Activated T-cell treated with anti-CD3 and anti-CD28 coated beads, Interleukin-2, amount 50 U/mL, for 4 hours (primary cell): Measurements from ENCODE around the gene GNAT3. TPM values are rescaled to one million over a fixed set of nuclear protein-coding genes. Genes with fewer than 3 reads are reported as not detected.

ENCODE experiments used
- ATAC-seq, 2 donors: fragments of 200-7000 bp; cut with Tn5 transposase; one replicate each; pipeline ENCODE4 v1.10.0; 2021
- DNase-seq: peaks from one replicate; pipeline ENCODE4 v3.0.0-alpha.2; 2020
- H3K27me3 Mint-ChIP-seq: one replicate; pipeline ENCODE4 v1.8.0; 2021; ENCODE audit warnings: low read depth, mixed read lengths
- H3K36me3 Mint-ChIP-seq: one replicate; pipeline ENCODE4 v1.8.0; 2022; ENCODE audit warnings: mixed read lengths; ENCODE audit not compliant: insufficient read depth
- H3K4me1 Mint-ChIP-seq: one replicate; pipeline ENCODE4 v1.8.0; 2021; ENCODE audit warnings: low read depth, mixed read lengths
- H3K4me3 Mint-ChIP-seq: one replicate; pipeline ENCODE4 v1.8.0; 2021; ENCODE audit warnings: mild to moderate bottlenecking, moderate library complexity, mixed read lengths
- H3K9me3 Mint-ChIP-seq: one replicate; pipeline ENCODE4 v1.8.0; 2021; ENCODE audit warnings: mixed read lengths
- total RNA-seq, 3 donors: library from RNA; stranded (reverse); gene quantifications; one replicate each; pipeline ENCODE4 v1.2.1, GENCODE V29; 2021

The GNAT3 gene
- not detected for total RNA-seq

DNA sequence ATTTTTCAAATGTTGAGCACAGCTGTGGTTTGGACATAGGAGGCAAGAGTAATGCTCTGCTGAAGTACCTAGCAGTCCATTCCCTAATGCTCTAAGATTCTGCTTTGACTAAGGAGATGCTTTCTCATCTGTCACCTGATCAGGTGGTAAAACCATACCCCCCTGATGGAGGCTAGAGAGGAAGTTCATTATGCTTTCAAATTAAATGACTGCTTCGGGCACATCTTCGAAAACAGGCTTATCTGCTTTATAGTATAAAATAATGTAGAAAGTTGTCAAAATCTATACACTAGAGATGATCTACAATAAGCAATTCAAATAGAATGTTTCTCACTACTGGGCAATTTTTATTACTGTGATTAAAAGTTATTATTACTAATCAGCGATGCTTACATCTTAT is at the start of gene GNAT3:
Gene GNAT3 (minus strand): TSS at position 101 of the 400 bp plus-strand sequence. CDS start 138 bp downstream, outside the sequence.
- ATAC-seq (no peak), DNase-seq (no peak)
- no peaks in the 10 kb centered on the region for H3K4me1 Mint-ChIP-seq
- no peak within 1 kb of the TSS for H3K4me3 Mint-ChIP-seq
- H3K9me3 Mint-ChIP-seq, result no peaks in the 10 kb centered on the region
- no peaks in the 10 kb centered on the region for H3K36me3 Mint-ChIP-seq
- H3K27me3 Mint-ChIP-seq, result no peaks in the 10 kb centered on the region

DNA sequence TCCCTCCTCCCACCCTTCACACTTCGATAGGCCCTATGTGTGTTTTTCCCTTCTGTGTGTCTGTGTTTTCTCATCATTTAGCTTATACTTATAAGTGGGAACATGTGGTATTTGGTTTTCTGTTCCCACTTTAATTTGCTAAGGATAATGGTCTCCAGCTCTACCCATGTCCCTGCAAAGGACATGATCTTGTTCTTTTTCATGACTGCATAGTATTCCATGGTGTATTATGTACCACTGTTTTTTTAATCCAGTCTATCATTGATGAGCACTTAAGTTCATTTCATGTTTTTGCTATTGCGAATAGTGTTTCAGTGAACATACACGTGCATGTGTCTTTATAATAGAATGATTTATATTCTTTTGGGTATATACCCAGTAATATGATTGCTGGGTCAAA is 46.3 kb upstream of the GNAT3 start:
- H3K27me3 Mint-ChIP-seq, result no peaks in the 10 kb centered on the region
- ATAC-seq, result no peak
- DNase-seq, result no peak
- no peaks in the 10 kb centered on the region for H3K36me3 Mint-ChIP-seq
- peaks cover 53% of the 10 kb centered on the region for H3K9me3 Mint-ChIP-seq
- no peaks in the 10 kb centered on the region for H3K4me1 Mint-ChIP-seq
- no peak overlapping the region for H3K4me3 Mint-ChIP-seq

DNA sequence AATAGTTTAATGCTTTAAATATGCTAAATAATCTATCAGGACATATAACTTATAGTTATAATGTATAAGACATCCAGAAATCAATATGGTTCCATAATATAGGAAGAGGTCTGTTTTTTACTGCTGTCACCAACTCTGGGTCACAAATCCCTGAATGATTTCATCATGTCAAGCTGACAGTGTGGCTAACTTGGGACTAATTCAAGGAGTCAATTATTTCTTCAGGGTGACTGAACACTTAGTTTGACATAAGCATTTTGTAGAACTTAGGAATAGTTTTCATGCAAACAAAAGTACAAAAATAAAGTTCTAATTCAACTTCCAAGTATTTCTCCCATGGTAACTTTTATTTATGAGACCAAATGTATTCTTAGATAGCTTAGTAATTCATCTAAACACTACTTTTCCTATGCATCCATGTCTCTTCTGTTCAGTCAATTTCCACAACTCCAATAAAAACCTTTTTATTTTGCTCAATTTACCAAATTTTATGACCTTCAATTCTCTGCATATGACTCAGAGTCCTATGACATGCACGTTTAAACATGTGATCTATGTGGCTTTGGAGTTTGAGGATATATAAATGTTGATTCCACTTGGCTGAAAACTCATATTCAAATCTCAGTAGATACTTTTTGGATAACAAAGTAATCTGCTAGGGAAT is 40.3 kb upstream of the GNAT3 start:
- ATAC-seq, result no peak
- Mint-ChIP-seq H3K9me3 (peaks cover 26% of the 10 kb centered on the region), H3K27me3 (no peaks in the 10 kb centered on the region), H3K4me3 (no peak overlapping the region), H3K36me3 (no peaks in the 10 kb centered on the region), H3K4me1 (no peaks in the 10 kb centered on the region)
- DNase-seq, result no peak

DNA sequence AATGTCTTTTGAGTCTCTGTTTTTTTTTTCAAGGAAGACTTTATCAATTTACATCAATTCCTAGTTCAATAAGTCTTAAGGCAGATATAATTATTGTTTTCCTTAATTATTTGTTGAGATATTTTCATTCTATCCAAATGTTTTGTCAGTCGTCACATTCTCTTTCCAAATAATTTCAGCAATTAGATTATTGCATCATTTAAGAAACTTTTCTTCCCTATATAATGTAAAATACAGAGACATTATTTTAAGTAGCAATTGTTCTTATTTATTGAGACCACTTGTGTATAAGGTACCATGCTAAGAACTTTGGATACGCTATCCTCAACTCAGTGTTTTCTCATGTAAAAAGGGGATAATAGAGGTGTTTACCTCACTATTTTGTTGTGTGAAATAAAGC is 38.1 kb upstream of the GNAT3 start:
- no peak for DNase-seq

DNA sequence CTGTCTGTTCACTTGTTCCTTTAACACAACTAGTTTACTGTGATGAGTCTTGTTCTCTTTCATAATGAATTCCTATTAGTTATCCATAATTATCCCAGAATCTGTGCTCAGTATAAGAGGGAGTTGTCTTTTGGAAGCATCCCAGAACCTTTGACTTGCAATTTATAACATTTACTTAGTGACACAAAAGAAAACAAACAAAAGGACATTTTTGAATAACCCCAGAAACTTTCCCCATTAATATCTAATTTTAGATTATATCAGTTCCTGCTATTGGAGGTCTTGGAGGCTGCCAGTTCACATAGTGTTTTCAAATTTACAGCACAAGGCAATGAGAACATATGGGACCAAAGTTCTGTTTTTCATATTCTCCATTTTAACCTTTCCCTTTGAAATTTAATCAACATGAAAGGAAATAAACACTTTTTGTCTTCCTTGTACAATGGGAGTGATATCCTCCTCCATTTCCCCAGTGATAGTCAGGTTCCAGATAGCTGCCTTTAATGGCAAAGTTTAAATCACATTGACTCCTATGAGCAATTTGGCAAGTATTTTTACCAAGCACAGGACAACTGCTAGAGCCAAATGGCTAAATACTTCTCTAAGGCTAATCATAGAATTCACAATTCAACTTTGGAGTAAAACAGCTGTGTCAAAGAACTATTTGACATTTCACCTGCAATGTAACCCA is 37.1 kb upstream of the GNAT3 start:
- no peak for ATAC-seq
- Mint-ChIP-seq H3K9me3 (peaks cover 18% of the 10 kb centered on the region), H3K27me3 (no peaks in the 10 kb centered on the region), H3K4me1 (no peaks in the 10 kb centered on the region), H3K36me3 (no peaks in the 10 kb centered on the region), H3K4me3 (no peak overlapping the region)
- no peak for DNase-seq

More for the DNA sequence above, 38.1 kb upstream of the GNAT3 start:
- Mint-ChIP-seq H3K9me3 (peaks cover 23% of the 10 kb centered on the region), H3K4me3 (no peak overlapping the region), H3K4me1 (no peaks in the 10 kb centered on the region), H3K36me3 (no peaks in the 10 kb centered on the region), H3K27me3 (no peaks in the 10 kb centered on the region)
- ATAC-seq, result no peak

DNA sequence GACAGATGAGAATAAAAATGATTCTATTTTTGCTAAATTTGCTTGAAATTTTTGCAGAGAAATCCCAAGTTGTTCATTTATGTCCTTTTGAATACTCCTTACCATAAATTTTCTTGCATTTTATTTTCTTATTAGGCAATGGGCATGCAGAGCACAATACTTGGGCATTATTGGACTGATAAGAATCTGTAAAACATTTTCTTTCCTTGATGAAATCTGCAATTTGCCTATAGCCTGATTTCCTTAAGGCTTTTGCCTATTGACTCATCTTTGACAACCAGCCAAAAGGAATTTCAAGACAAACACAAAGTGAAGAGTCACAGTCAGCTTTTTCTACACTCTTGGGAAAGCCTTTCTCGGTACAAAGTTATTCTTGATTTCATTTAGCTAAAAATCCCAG is 30.5 kb upstream of the GNAT3 start:
- Mint-ChIP-seq H3K36me3 (no peaks in the 10 kb centered on the region), H3K4me3 (no peak overlapping the region), H3K27me3 (no peaks in the 10 kb centered on the region), H3K9me3 (peaks cover 10% of the 10 kb centered on the region), H3K4me1 (no peaks in the 10 kb centered on the region)
- DNase-seq, result no peak
- ATAC-seq, result no peak

DNA sequence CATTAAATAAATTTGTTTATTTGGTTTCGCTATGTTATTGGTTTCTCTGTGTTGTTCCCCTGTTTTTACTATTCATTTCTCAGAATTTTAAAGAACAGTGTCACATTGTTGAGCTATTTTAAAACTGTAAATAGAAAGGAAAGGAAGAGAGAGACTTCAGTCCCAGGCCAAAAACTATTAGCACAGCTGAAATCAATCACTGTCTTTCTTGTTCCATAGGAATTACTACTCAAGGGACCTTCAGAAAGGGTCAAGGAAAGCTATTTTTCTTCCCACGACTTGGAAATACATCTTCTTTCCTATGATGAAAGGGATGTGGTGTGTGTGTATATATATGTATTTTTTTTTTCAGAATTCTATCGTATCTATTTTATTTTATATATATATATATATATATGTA is 29.0 kb upstream of the GNAT3 start:
- ATAC-seq (no peak), DNase-seq (no peak)
- no peaks in the 10 kb centered on the region for H3K4me1 Mint-ChIP-seq
- no peaks in the 10 kb centered on the region for H3K36me3 Mint-ChIP-seq
- no peak overlapping the region for H3K4me3 Mint-ChIP-seq
- no peaks in the 10 kb centered on the region for H3K27me3 Mint-ChIP-seq
- H3K9me3 Mint-ChIP-seq, result peaks cover 10% of the 10 kb centered on the region

DNA sequence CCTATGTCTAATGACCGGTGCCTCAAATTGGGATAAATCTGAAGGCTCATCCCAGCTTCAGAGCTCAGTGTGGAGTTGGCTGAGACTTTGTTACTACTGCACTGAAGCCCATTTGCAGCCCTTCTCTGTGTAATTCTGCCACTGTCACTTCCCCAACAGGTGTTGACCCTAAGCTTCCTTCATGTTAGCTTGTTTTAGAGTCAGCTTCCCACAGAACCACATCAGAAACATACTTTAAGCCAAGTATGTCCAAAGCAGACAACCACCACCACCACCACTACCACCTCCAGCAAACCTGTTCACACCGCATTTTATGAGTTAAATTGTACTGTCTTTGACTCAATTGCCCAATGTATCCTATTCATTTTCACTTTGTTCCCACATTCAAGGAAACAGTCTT is 25.2 kb upstream of the GNAT3 start:
- peaks cover 3% of the 10 kb centered on the region for H3K9me3 Mint-ChIP-seq
- H3K27me3 Mint-ChIP-seq, result no peaks in the 10 kb centered on the region
- ATAC-seq (no peak), DNase-seq (no peak)
- no peaks in the 10 kb centered on the region for H3K36me3 Mint-ChIP-seq
- no peaks in the 10 kb centered on the region for H3K4me1 Mint-ChIP-seq
- H3K4me3 Mint-ChIP-seq, result no peak overlapping the region

DNA sequence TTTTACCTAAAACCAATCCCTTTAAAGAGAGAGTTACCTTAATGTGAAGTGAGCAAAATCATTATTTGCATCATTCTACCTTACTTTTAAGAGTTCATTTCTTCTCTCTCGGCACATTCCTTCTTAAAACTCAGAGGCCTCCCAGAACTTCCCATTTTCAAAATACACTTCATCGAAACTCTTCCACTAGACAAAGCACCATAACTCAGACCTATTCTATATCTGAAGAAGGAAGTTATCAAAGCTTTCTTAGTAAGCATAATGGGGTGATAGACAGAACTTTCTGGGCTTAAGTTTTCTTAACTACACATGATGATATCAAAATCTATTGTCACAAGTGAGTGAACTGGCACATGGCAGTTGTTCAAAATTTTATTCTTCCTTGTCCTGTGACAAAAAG is 24.6 kb upstream of the GNAT3 start:
- no peak for DNase-seq
- ATAC-seq, result no peak
- H3K36me3 Mint-ChIP-seq, result no peaks in the 10 kb centered on the region
- H3K4me1 Mint-ChIP-seq, result no peaks in the 10 kb centered on the region
- H3K27me3 Mint-ChIP-seq, result no peaks in the 10 kb centered on the region
- peaks cover 3% of the 10 kb centered on the region for H3K9me3 Mint-ChIP-seq
- no peak overlapping the region for H3K4me3 Mint-ChIP-seq

DNA sequence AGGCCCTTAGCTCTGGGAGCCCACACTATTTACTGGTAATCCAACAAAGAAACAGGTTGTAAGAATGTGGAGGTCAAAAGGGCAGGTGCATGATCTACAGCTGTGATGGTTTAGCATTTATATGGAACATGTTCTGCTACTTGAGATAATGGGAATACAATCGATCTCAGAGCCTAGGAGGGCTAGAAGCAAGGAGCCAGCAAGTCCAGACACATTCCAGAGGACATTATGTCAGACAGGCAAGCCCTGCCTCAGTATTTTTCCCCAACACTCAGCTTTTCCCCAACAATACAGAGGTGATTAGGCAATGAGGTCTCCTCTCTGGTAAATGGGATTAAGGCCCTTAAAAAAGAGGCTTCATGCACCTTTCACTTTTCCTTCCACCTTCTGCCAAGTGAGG is 21.4 kb upstream of the GNAT3 start:
- Mint-ChIP-seq H3K36me3 (no peaks in the 10 kb centered on the region), H3K4me1 (no peaks in the 10 kb centered on the region), H3K9me3 (no peaks in the 10 kb centered on the region), H3K27me3 (no peaks in the 10 kb centered on the region), H3K4me3 (no peak overlapping the region)
- ATAC-seq, result no peak
- no peak for DNase-seq

DNA sequence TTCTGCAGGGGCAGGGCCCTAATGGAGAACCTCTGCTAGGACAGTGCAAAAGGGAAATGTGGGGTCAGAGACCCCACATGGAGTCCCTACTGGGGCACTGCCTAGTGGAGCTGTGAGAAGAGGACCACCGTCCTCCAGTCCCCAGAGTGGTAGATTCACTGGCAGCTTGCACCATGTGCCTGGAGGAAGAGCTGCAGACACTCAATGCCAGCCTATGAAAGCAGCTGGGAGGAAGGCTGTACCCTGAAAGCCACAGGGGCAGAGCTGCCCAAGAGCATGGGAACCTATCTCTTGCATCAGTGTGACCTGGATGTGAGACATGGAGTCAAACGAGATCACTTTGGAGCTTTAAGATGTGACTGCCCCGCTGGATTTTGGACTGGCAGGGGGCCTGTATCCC is 20.3 kb upstream of the GNAT3 start:
- H3K4me1 Mint-ChIP-seq, result no peaks in the 10 kb centered on the region
- H3K9me3 Mint-ChIP-seq, result no peaks in the 10 kb centered on the region
- no peak overlapping the region for H3K4me3 Mint-ChIP-seq
- no peaks in the 10 kb centered on the region for H3K27me3 Mint-ChIP-seq
- DNase-seq (no peak), ATAC-seq (no peak)
- no peaks in the 10 kb centered on the region for H3K36me3 Mint-ChIP-seq

DNA sequence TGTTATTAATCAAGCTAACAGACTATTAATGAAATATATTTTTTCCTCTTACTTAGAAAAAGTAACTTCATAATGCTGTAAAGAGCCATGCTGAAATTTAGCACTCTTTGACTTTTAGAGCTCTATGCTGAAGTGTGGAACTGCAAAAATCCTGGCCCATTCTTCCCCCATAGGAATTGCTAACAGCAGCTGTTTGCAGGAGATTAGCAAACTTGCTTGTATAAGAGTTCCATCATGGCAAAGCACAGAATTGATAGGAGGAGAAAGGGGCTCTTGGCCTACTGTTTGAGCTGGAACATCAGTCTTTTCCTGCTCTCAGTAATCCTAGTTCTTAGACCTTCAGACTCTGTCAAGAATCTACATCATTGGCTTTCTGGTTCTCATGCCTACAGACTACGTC is 18.3 kb upstream of the GNAT3 start:
- no peak for DNase-seq
- no peak for ATAC-seq
- Mint-ChIP-seq H3K9me3 (no peaks in the 10 kb centered on the region), H3K36me3 (no peaks in the 10 kb centered on the region), H3K27me3 (no peaks in the 10 kb centered on the region), H3K4me1 (no peaks in the 10 kb centered on the region), H3K4me3 (no peak overlapping the region)

DNA sequence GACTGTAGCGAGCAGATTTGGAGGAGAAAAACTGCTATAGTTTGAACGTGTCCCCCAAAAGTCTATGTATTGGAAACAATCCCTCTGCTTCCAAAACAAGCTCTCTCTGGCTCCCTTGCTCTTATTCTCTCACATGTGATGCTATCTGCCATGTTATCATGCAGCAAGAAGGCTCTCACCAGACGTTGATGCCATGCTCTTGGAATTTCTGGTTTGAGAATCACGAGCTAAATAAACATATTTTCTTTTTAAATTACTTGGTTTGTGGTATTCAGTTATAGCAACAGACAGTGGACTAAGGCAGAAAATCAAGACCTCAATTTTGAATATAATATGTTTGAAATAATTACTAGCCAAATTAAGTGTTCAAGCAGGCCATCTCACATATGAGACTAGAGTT is 17.5 kb upstream of the GNAT3 start:
- Mint-ChIP-seq H3K4me3 (no peak overlapping the region), H3K36me3 (no peaks in the 10 kb centered on the region), H3K9me3 (no peaks in the 10 kb centered on the region), H3K4me1 (no peaks in the 10 kb centered on the region), H3K27me3 (no peaks in the 10 kb centered on the region)
- DNase-seq, result no peak
- ATAC-seq, result no peak

DNA sequence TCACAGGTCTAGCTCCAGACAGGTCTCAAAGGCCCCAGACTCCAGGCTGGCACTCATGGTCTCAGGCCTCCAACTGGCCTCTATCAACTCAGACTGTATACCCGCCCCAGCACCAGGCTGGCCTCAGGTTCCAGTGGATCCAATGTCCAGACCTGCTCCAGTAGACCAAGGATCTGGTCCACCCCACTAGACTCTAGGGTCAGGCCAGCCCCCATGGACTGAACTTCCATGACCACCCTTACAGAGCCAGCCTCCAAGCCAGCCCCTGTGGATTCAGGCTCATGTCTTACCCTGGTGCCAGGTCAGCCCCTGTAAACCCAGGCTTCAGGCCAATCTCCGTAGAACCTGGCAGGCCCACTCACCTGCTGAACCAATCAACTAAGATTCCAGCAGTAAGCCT is 16.8 kb upstream of the GNAT3 start:
- Mint-ChIP-seq H3K36me3 (no peaks in the 10 kb centered on the region), H3K4me3 (no peak overlapping the region), H3K9me3 (no peaks in the 10 kb centered on the region), H3K27me3 (no peaks in the 10 kb centered on the region), H3K4me1 (no peaks in the 10 kb centered on the region)
- ATAC-seq, result no peak
- DNase-seq, result no peak

DNA sequence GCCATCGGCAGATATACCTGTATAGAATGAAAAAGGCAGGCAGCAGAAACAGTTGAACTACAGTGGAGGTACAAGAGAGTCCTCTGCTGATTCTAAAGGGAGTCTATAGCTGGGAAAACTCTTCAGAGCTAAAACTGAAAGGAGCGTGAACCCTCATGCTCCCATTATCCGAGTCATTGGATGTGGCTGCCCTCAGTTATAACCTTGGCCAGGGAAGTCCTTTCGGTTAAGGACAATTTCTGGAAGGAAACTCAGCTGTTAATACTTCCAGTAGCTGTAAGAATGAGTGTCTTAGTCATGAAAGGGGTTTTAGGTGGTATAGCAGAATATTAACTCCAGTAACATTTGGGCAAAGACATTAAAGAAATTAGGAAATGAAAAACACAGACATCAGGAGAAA is 14.6 kb upstream of the GNAT3 start:
- H3K27me3 Mint-ChIP-seq, result no peaks in the 10 kb centered on the region
- H3K4me1 Mint-ChIP-seq, result no peaks in the 10 kb centered on the region
- ATAC-seq, result no peak
- no peak overlapping the region for H3K4me3 Mint-ChIP-seq
- H3K9me3 Mint-ChIP-seq, result no peaks in the 10 kb centered on the region
- DNase-seq, result no peak
- H3K36me3 Mint-ChIP-seq, result no peaks in the 10 kb centered on the region
